Testis (tissue), 3 donors: ENCODE data around the gene QPCT. TPM values are rescaled to one million over a fixed set of nuclear protein-coding genes. Genes with fewer than 3 reads are reported as not detected.

Experiments used
- DNase-seq: peaks from one replicate; pipeline ENCODE4 v3.0.0-alpha.2; 2019
- H3K27ac ChIP-seq, 2 donors: fragments of 200-600 bp; sonication (generic); one replicate each; pipeline ENCODE4 v1.5.1; 2019
- H3K27me3 ChIP-seq: fragments of 200-600 bp; sonication (generic); one replicate; pipeline ENCODE4 v1.5.1; 2019
- H3K36me3 ChIP-seq: fragments of 200-600 bp; sonication (generic); one replicate; pipeline ENCODE4 v1.5.1; 2017; ENCODE audit warnings: low read depth; ENCODE audit errors: missing control alignments
- H3K4me1 ChIP-seq: fragments of 200-600 bp; sonication (generic); one replicate; pipeline ENCODE4 v1.5.1; 2019
- H3K4me3 ChIP-seq, 2 donors: fragments of 200-600 bp; sonication (generic); one replicate each; pipeline ENCODE4 v1.5.1; 2017 to 2019
- H3K9me3 ChIP-seq: fragments of 200-600 bp; sonication (generic); one replicate; pipeline ENCODE4 v1.5.1; 2017
- POLR2A ChIP-seq: fragments of 450-650 bp; IDR thresholded peaks from one replicate; pipeline ENCODE4 v1.6.1; 2017; ENCODE audit warnings: antibody characterized with exemption, mild to moderate bottlenecking, moderate library complexity
- WGBS, 2 donors: methylation state at CpG; one replicate each; pipeline ENCODE4 v1.1.5; 2018; 5-methylcytosine and 5-hydroxymethylcytosine counted together
- intact Hi-C: fragments of 100-400 bp; cut with DNase I; formaldehyde crosslinking; loops from one replicate; pipeline ENCODE4 v1.15.1; 2023; ENCODE audit warnings: low total_unique reads
- polyA plus RNA-seq: library from polyadenylated mRNA; stranded (reverse); fragments of 350-450 nt; fragmentation: Illumina TruSeq; extraction: RNeasy Lipid Tissue Mini Kit (QIAGEN cat#74804); gene quantifications from one replicate; pipeline ENCODE4 v1.2.3, GENCODE V29; 2014; ENCODE audit warnings: low read depth, low replicate concordance; ENCODE audit not compliant: insufficient read depth
- total RNA-seq, 2 donors: library from RNA; depleted of rRNA; stranded (reverse); fragments of >200 nt; gene quantifications; one replicate each; pipeline ENCODE4 v1.2.3, GENCODE V29; 2016
- TF ChIP-seq, protein P1 (sequence below), 3 experiments: fragments of 450-650 bp in 2 of 3; fragments of 200-600 bp in 1 of 3; sonication (generic) in 1 of 3; IDR thresholded peaks; one replicate each; pipeline ENCODE4 v1.5.1; 2016 to 2019; ENCODE audit warnings: antibody characterized with exemption in 3 of 3, mild to moderate bottlenecking in 2 of 3, moderate library complexity in 1 of 3

Gene QPCT
- total and polyA plus RNA-seq, 3 donors from 2014 or later = 2.9 to 5.6 (median 3.2) TPM

GRCh38 chr2:37366773-37367172 is 22.3 kb downstream of the QPCT start:
- intact Hi-C loops = no loop called here
- H3K4me3 ChIP-seq = no peak overlapping the region
- H3K4me1 ChIP-seq = no peaks in the 10 kb centered on the region
- no peaks in the 10 kb centered on the region for H3K27me3 ChIP-seq
- no peak for DNase-seq
- TF ChIP-seq POLR2A = no peak
- TF ChIP-seq, protein P1, sequence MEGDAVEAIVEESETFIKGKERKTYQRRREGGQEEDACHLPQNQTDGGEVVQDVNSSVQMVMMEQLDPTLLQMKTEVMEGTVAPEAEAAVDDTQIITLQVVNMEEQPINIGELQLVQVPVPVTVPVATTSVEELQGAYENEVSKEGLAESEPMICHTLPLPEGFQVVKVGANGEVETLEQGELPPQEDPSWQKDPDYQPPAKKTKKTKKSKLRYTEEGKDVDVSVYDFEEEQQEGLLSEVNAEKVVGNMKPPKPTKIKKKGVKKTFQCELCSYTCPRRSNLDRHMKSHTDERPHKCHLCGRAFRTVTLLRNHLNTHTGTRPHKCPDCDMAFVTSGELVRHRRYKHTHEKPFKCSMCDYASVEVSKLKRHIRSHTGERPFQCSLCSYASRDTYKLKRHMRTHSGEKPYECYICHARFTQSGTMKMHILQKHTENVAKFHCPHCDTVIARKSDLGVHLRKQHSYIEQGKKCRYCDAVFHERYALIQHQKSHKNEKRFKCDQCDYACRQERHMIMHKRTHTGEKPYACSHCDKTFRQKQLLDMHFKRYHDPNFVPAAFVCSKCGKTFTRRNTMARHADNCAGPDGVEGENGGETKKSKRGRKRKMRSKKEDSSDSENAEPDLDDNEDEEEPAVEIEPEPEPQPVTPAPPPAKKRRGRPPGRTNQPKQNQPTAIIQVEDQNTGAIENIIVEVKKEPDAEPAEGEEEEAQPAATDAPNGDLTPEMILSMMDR (IDR thresholded peaks at IDR 0.05) = no peak
- WGBS, 2 donors = 57 to 84% methylated on average over 4 of the region's 4 CpGs
- no peak overlapping the region for H3K27ac ChIP-seq
- H3K36me3 ChIP-seq = no peaks in the 10 kb centered on the region
- no peaks in the 10 kb centered on the region for H3K9me3 ChIP-seq

DNA sequence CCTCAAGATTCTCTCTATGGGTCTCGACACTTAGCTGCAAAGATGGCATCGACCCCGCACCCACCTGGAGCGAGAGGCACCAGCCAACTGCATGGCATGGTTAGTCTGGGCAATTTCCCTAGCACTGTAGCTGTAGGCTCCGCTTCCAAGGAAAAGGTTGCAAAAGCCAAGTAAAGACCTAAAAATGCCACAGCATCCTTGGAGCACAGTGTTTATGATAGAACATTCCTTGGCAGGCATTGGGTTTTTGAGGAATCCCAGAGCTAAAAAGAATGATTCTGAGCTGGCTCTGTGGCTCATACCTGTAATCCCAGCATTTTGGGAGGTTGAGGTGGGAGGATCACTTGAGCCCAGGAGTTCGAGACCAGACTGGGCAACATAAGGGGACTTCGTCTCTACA is 22.9 kb downstream of the QPCT start:
- no peak overlapping the region for H3K4me3 ChIP-seq
- no peaks in the 10 kb centered on the region for H3K9me3 ChIP-seq
- no peaks in the 10 kb centered on the region for H3K4me1 ChIP-seq
- no peaks in the 10 kb centered on the region for H3K27me3 ChIP-seq
- WGBS, 2 donors = 90 to 96% methylated on average over 7 of the region's 7 CpGs
- H3K27ac ChIP-seq = no peak overlapping the region
- H3K36me3 ChIP-seq = no peaks in the 10 kb centered on the region
- no peak for TF ChIP-seq POLR2A
- TF ChIP-seq, protein P1 (IDR thresholded peaks at IDR 0.05) = no peak
- intact Hi-C loops = no loop called here
- DNase-seq = no peak

- H3K27me3 ChIP-seq = no peaks in the 10 kb centered on the region
- H3K27ac ChIP-seq = no peak overlapping the region
- no peak for DNase-seq
- no peak for TF ChIP-seq POLR2A
- TF ChIP-seq, protein P1 (IDR thresholded peaks at IDR 0.05) = no peak
- H3K36me3 ChIP-seq = no peaks in the 10 kb centered on the region
- WGBS, 2 donors = 97% methylated on average over 2 of the region's 2 CpGs
- intact Hi-C loops = no loop called here
- H3K4me3 ChIP-seq = no peak overlapping the region
- H3K4me1 ChIP-seq = no peaks in the 10 kb centered on the region
- H3K9me3 ChIP-seq = no peaks in the 10 kb centered on the region
These were observed 23.6 kb downstream of the QPCT start for GRCh38 chr2:37367984-37368383.

- H3K27me3 ChIP-seq = no peaks in the 10 kb centered on the region
- H3K9me3 ChIP-seq = no peaks in the 10 kb centered on the region
- DNase-seq = no peak
- 66 to 86% methylated on average over 1 of the region's 1 CpG for WGBS, 2 donors
- no peaks in the 10 kb centered on the region for H3K36me3 ChIP-seq
- no peaks in the 10 kb centered on the region for H3K4me1 ChIP-seq
- H3K4me3 ChIP-seq = no peak overlapping the region
- TF ChIP-seq, protein P1 (IDR thresholded peaks at IDR 0.05) = no peak
- no peak for TF ChIP-seq POLR2A
- intact Hi-C loops = no loop called here
- H3K27ac ChIP-seq = no peak overlapping the region
These were observed 26.2 kb downstream of the QPCT start for GRCh38 chr2:37370666-37371065.

GRCh38 chr2:37372000-37372399 is 27.6 kb downstream of the QPCT start:
- DNase-seq = no peak
- intact Hi-C loops = no loop called here
- TF ChIP-seq, protein P1 (IDR thresholded peaks at IDR 0.05) = no peak
- no peak for TF ChIP-seq POLR2A
- H3K27ac ChIP-seq = no peak overlapping the region
- H3K4me1 ChIP-seq = no peaks in the 10 kb centered on the region
- H3K27me3 ChIP-seq = no peaks in the 10 kb centered on the region
- no peaks in the 10 kb centered on the region for H3K36me3 ChIP-seq
- H3K4me3 ChIP-seq = no peak overlapping the region
- H3K9me3 ChIP-seq = no peaks in the 10 kb centered on the region
